Measurements from ENCODE around the gene GNG12.
A peak's percentile ranks its signal among the peaks of the same experiment; 100 is the strongest.

GNG12 gene

DNA sequence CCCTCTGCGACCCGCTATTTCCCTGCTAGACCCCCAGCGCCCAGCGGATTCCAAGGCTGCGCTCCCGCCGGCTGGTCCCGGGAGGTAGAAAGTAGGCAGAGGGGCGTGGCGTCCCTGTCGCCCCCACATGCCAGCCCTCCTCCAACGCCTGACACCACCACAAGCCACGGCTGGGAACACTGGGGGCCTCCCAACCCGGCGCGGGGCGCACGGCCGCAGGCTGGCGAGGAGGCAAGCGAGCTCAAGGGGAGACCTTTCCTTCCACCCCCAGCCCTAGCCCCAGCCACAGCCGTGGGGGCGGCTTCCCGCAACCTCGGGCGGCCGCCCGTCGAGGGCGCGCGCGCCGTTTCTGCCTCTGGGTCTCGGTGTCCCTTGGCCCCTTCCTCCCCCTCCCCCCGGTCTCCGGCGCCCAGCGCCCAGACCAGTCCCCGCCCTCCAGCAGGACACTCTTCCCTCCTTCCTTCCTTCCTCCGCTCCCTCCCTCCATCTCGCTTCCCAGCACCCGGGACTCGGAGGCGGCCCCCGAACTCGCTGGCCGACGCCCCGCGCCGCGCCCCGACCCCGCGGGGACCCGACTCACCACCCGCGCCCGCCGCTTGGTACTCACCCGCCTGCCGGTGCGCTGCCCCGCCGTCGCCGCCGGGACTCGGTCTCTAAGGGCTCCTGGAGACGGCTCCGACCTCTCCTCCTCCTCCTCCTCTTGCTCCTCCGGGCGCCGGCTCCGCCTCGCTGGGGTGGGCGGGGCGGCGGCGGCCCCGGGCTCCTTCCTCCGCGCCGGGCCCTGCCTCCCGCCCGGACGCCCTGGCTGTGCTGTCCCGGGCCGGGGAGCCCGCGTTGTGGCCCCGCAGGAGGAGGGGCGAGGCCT, at the start of gene GNG12:
Gene GNG12, minus strand, starts transcription at position 731 of the 865 bp plus-strand sequence. CDS start 125,781 bp downstream, outside the sequence.
- TF ChIP-seq, protein P1, sequence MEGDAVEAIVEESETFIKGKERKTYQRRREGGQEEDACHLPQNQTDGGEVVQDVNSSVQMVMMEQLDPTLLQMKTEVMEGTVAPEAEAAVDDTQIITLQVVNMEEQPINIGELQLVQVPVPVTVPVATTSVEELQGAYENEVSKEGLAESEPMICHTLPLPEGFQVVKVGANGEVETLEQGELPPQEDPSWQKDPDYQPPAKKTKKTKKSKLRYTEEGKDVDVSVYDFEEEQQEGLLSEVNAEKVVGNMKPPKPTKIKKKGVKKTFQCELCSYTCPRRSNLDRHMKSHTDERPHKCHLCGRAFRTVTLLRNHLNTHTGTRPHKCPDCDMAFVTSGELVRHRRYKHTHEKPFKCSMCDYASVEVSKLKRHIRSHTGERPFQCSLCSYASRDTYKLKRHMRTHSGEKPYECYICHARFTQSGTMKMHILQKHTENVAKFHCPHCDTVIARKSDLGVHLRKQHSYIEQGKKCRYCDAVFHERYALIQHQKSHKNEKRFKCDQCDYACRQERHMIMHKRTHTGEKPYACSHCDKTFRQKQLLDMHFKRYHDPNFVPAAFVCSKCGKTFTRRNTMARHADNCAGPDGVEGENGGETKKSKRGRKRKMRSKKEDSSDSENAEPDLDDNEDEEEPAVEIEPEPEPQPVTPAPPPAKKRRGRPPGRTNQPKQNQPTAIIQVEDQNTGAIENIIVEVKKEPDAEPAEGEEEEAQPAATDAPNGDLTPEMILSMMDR (IDR thresholded peaks at IDR 0.05; ENCODE audit: low read depth, low read length): no peak
- peak within 1 kb of the TSS; percentile 77 for H3K4me3 ChIP-seq (ENCODE audit: low read depth, low read length)

DNA sequence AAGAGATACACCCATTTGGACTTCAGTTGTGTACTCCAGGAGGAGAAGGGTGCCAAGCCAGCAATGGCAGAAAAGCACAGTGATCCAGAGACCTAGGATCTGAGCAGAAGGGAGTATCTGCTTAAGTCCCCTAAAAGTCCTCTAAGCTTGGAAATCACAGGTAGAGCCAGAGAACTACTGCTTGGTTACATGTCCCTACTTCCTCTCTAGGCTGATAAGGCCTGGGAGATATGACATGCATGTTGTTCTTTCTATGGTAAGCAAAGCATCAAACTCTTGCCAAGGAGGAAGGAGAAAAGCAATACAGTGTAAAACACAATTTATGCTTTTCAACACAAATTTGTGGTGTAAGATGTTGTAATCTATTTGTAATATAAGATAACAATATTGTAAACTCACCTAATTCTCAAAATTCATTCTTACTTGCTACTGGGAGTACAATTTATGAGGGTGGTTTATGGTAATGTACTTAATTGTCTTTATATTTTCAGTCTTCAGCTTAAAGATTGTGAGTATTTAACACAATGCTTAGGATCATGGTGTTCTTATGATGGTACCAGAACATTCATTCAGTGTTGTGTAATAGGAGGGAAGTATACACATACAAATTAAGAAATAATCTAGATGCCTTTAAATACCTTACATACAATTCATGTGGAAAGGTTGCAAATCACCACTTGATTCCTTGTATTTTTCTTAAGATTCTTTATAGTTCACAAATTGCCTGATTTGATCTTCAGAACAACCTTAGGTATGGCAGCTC, 49.1 kb upstream of the GNG12 start:
- TF ChIP-seq, protein P1 (IDR thresholded peaks at IDR 0.05; ENCODE audit: low read depth, low read length): no peak
- no peak overlapping the region for H3K4me3 ChIP-seq (ENCODE audit: low read depth, low read length)

DNA sequence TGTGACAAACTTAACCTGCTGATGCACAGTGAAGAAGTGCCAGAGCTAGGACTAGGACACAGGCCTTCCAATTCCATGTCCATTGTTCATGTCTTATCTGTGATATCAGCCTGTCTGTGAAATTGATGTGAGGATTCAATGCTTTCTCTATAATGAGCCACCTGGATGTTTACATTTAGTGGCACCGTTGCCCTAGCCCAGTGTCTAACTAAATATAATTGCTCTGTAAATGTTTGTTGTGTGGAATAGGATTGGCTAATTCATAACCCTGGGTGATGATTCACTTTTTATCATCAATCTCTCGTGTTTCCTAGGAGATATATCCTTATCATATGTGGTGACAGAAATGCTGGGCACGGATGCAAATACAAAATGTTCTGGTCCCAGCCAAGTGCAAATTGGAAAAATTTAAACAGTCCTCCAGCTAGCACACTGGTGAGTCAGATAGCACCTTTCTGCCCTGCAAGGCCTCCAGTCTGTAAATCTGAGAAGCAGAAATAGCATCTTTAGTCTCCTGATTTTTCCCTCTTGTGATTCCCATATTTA, 46.9 kb upstream of the GNG12 start:
- H3K4me3 ChIP-seq (ENCODE audit: low read depth, low read length): no peak overlapping the region

DNA sequence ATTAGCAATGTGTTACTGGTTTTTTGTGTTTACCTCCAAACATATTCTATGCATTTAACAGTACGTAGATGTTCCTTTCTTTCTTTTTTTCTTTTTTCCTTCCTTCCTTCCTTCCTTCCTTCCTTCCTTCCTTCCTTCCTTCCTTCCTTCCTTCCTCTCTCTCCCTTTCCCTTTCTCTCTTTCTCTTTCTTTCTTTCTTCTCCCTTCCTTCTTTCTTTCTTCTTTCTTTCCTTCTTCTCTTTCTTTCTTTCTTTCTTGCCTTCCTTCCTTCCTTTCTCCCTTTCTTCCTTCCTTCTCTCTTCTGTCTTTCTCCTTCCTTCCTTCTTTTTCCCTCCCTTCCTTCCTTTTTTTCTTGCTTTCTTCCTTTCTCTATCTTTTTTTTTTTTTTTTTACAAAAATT, 46.2 kb upstream of the GNG12 start:
- TF ChIP-seq, protein P1 (IDR thresholded peaks at IDR 0.05; ENCODE audit: low read depth, low read length): no peak
- H3K4me3 ChIP-seq (ENCODE audit: low read depth, low read length): no peak overlapping the region

More for the DNA sequence above, 46.9 kb upstream of the GNG12 start:
- TF ChIP-seq, protein P1 (IDR thresholded peaks at IDR 0.05; ENCODE audit: low read depth, low read length): no peak

DNA sequence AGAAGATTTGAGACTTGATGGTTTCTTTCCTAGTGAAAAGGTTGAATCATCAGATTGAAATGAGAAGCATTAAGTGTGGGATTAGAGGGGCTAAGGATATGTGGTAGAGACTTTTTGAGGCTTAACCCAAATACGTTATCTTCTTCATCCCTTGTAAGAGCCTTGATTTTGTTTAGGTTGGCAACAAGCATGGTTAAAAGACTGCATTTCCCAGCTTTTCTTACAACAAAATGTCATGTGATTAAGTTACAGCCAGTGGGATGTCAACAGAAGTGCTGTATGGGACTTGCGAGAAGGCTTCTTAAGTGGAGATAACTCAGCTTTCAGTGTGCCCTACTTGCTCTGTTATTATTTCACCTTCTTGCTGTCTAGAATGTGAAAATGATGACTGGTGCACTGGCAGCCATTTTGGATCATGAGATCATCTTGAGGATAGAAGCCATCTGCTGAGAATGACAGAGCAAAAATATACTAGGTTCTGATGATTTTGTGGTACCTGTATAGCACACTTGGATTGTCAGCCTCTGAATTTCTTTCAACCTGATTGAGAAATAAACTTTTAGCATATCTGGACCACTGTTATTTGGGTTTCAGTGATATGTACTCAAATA, 41.3 kb upstream of the GNG12 start:
- H3K4me3 ChIP-seq (ENCODE audit: low read depth, low read length): no peak overlapping the region
- TF ChIP-seq, protein P1 (IDR thresholded peaks at IDR 0.05; ENCODE audit: low read depth, low read length): no peak

DNA sequence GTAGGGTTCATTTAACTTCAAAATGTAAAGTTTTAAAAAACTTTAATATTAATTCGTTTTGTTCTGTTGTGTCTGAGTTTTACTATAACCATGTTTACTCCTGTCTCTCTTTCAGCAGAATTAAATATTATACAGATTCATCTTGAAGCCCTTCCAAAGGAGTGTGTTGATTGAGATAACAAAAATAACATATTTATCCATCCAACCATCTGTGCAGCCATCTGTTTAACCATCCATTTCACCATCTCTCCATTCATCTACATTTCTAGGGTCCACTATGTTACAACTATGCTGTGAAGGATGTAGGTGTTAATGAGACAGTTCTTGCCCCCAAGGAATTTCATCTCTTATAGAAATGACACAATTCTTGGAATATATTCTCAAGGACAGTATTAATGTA, 36.0 kb upstream of the GNG12 start:
- TF ChIP-seq, protein P1 (IDR thresholded peaks at IDR 0.05; ENCODE audit: low read depth, low read length): no peak
- no peak overlapping the region for H3K4me3 ChIP-seq (ENCODE audit: low read depth, low read length)
